Activated naive CD8-positive, alpha-beta T cell treated with anti-CD3 and anti-CD28 coated beads, Interleukin-2, amount 10 ng/mL, durations not matched to agents 7 days and 5 days (primary cell): ENCODE results near the gene ST6GAL1. TPM values are rescaled to one million over a fixed set of nuclear protein-coding genes. Genes with fewer than 3 reads are reported as not detected.
"Not testable (repeated sequence)": the region's sequence is repeated elsewhere in the genome, so short reads cannot be mapped to it uniquely, and the experiment has no call there.

Source experiments
- ATAC-seq: fragments of 150-1000 bp; cut with Tn5 transposase; one replicate; pipeline ENCODE4 v1.10.0; 2021; ENCODE audit warnings: low read depth, moderate library complexity
- POLR2A ChIA-PET: fragments of 350-600 bp; sonication (Branson Sonifier 250); formaldehyde crosslinking; loops from one replicate; lab custom pipeline; 2021; ENCODE audit warnings: antibody characterized with exemption; lab: Charles Lee
- DNase-seq: peaks from one replicate; pipeline ENCODE4 v3.0.0; 2021
- H3K27ac Mint-ChIP-seq: one replicate; pipeline ENCODE4 v1.8.0; 2022; ENCODE audit warnings: mild to moderate bottlenecking, mixed read lengths
- H3K27me3 Mint-ChIP-seq: one replicate; pipeline ENCODE4 v1.8.0; 2022; ENCODE audit warnings: mild to moderate bottlenecking, moderate library complexity, mixed read lengths
- H3K36me3 Mint-ChIP-seq: one replicate; pipeline ENCODE4 v1.8.0; 2021; ENCODE audit warnings: mild to moderate bottlenecking, mixed read lengths
- H3K4me1 Mint-ChIP-seq: one replicate; pipeline ENCODE4 v1.8.0; 2021; ENCODE audit warnings: mixed read lengths
- H3K4me3 Mint-ChIP-seq: one replicate; pipeline ENCODE4 v1.8.0; 2022; ENCODE audit warnings: mild to moderate bottlenecking, moderate library complexity, mixed read lengths
- H3K9me3 Mint-ChIP-seq: one replicate; pipeline ENCODE4 v1.8.0; 2021; ENCODE audit warnings: mixed read lengths
- total RNA-seq, 2 experiments: library from RNA; stranded (reverse); gene quantifications; one replicate each; pipeline ENCODE4 v1.2.3, GENCODE V29; 2021

Gene ST6GAL1
- total RNA-seq, 2 experiments from 2014 or later: 142 to 150 TPM

GRCh38 chr3:186986816-186987215, 56.5 kb downstream of the ST6GAL1 start:
- ATAC-seq (no peak), DNase-seq (no peak)
- H3K27ac Mint-ChIP-seq: no peak overlapping the region
- H3K27me3 Mint-ChIP-seq: no peaks in the 10 kb centered on the region
- peaks cover 57% of the 10 kb centered on the region for H3K36me3 Mint-ChIP-seq
- H3K9me3 Mint-ChIP-seq: no peaks in the 10 kb centered on the region
- H3K4me3 Mint-ChIP-seq: no peak overlapping the region
- peaks cover 12% of the 10 kb centered on the region for H3K4me1 Mint-ChIP-seq
- POLR2A ChIA-PET: no interaction called here

GRCh38 chr3:186988806-186989205, 58.5 kb downstream of the ST6GAL1 start:
- H3K27me3 Mint-ChIP-seq: no peaks in the 10 kb centered on the region
- H3K4me1 Mint-ChIP-seq: peaks cover 12% of the 10 kb centered on the region
- no peaks in the 10 kb centered on the region for H3K9me3 Mint-ChIP-seq
- H3K36me3 Mint-ChIP-seq: peaks cover 53% of the 10 kb centered on the region
- ATAC-seq (no peak), DNase-seq (no peak)
- POLR2A ChIA-PET: no interaction called here
- no peak overlapping the region for H3K4me3 Mint-ChIP-seq
- H3K27ac Mint-ChIP-seq: no peak overlapping the region

GRCh38 chr3:186989429-186989828, 59.1 kb downstream of the ST6GAL1 start:
- no peaks in the 10 kb centered on the region for H3K27me3 Mint-ChIP-seq
- no peaks in the 10 kb centered on the region for H3K9me3 Mint-ChIP-seq
- DNase-seq: no peak
- H3K36me3 Mint-ChIP-seq: peaks cover 48% of the 10 kb centered on the region
- no peak overlapping the region for H3K4me3 Mint-ChIP-seq
- peaks cover 12% of the 10 kb centered on the region for H3K4me1 Mint-ChIP-seq
- ATAC-seq: no peak
- H3K27ac Mint-ChIP-seq: no peak overlapping the region
- POLR2A ChIA-PET: interaction anchor here (0.6 kb wide), 1 partner anchor 32 kb away, joined by 3 read pairs; no protein-coding TSS in a partner anchor

- Mint-ChIP-seq H3K36me3 (peaks cover 45% of the 10 kb centered on the region), H3K27ac (no peak overlapping the region), H3K4me3 (no peak overlapping the region), H3K4me1 (peaks cover 14% of the 10 kb centered on the region), H3K9me3 (no peaks in the 10 kb centered on the region), H3K27me3 (no peaks in the 10 kb centered on the region)
- DNase-seq (no peak), ATAC-seq (no peak)
- POLR2A ChIA-PET: interaction anchor here (0.8 kb wide), 1 partner anchor 41 kb away, joined by 3 read pairs; no protein-coding TSS in a partner anchor
These were observed 60.0 kb downstream of the ST6GAL1 start for GRCh38 chr3:186990277-186990676.

GRCh38 chr3:186990878-186991308, 60.6 kb downstream of the ST6GAL1 start:
- H3K27me3 Mint-ChIP-seq: no peaks in the 10 kb centered on the region
- ATAC-seq: no peak
- no peaks in the 10 kb centered on the region for H3K9me3 Mint-ChIP-seq
- no peak for DNase-seq
- peaks cover 12% of the 10 kb centered on the region for H3K4me1 Mint-ChIP-seq
- no peak overlapping the region for H3K27ac Mint-ChIP-seq
- H3K4me3 Mint-ChIP-seq: no peak overlapping the region
- H3K36me3 Mint-ChIP-seq: peaks cover 43% of the 10 kb centered on the region
- POLR2A ChIA-PET: interaction anchor here (0.8 kb wide), 1 partner anchor 40 kb away, joined by 3 read pairs; no protein-coding TSS in a partner anchor

- H3K36me3 Mint-ChIP-seq: peaks cover 43% of the 10 kb centered on the region
- H3K27ac Mint-ChIP-seq: no peak overlapping the region
- H3K4me1 Mint-ChIP-seq: peaks cover 12% of the 10 kb centered on the region
These were observed 61.1 kb downstream of the ST6GAL1 start for GRCh38 chr3:186991470-186991869.

GRCh38 chr3:186992096-186992495, 61.8 kb downstream of the ST6GAL1 start:
- DNase-seq, ATAC-seq, H3K27ac Mint-ChIP-seq, H3K27me3 Mint-ChIP-seq, H3K4me3 Mint-ChIP-seq, POLR2A ChIA-PET, H3K9me3 Mint-ChIP-seq: not testable (repeated sequence)
- peaks cover 14% of the 10 kb centered on the region for H3K4me1 Mint-ChIP-seq
- peaks cover 40% of the 10 kb centered on the region for H3K36me3 Mint-ChIP-seq

More at GRCh38 chr3:186991470-186991869, 61.1 kb downstream of the ST6GAL1 start:
- DNase-seq (no peak), ATAC-seq (no peak)
- POLR2A ChIA-PET: no interaction called here
- Mint-ChIP-seq H3K9me3 (no peaks in the 10 kb centered on the region), H3K4me3 (no peak overlapping the region), H3K27me3 (no peaks in the 10 kb centered on the region)

- H3K27me3 Mint-ChIP-seq: no peaks in the 10 kb centered on the region
- H3K4me1 Mint-ChIP-seq: peaks cover 14% of the 10 kb centered on the region
These were observed 63.0 kb downstream of the ST6GAL1 start for GRCh38 chr3:186993210-186993782.

GRCh38 chr3:186994000-186994955, 64.0 kb downstream of the ST6GAL1 start:
- Mint-ChIP-seq H3K36me3 (peaks cover 30% of the 10 kb centered on the region), H3K27me3 (no peaks in the 10 kb centered on the region), H3K9me3 (no peaks in the 10 kb centered on the region), H3K4me3 (no peak overlapping the region), H3K27ac (no peak overlapping the region), H3K4me1 (peaks cover 12% of the 10 kb centered on the region)
- no peak for ATAC-seq
- POLR2A ChIA-PET: interaction anchor here (0.7 to 1.5 kb wide), 3 partner anchors 9 to 93 kb away, joined by 3 read pairs; no protein-coding TSS in a partner anchor
- DNase-seq: no peak

More at GRCh38 chr3:186993210-186993782, 63.0 kb downstream of the ST6GAL1 start:
- no peak overlapping the region for H3K27ac Mint-ChIP-seq
- H3K36me3 Mint-ChIP-seq: peaks cover 35% of the 10 kb centered on the region
- H3K4me3 Mint-ChIP-seq: no peak overlapping the region
- POLR2A ChIA-PET: interaction anchor here (1.5 kb wide), 1 partner anchor 8 kb away, joined by 3 read pairs; no protein-coding TSS in a partner anchor
- H3K9me3 Mint-ChIP-seq: no peaks in the 10 kb centered on the region
- DNase-seq (no peak), ATAC-seq (no peak)

GRCh38 chr3:186996356-186996755, 66.0 kb downstream of the ST6GAL1 start:
- H3K27ac Mint-ChIP-seq: peak overlapping the region; percentile 69
- H3K9me3 Mint-ChIP-seq: no peaks in the 10 kb centered on the region
- no peak overlapping the region for H3K4me3 Mint-ChIP-seq
- H3K27me3 Mint-ChIP-seq: no peaks in the 10 kb centered on the region
- peaks cover 30% of the 10 kb centered on the region for H3K36me3 Mint-ChIP-seq
- peaks cover 27% of the 10 kb centered on the region for H3K4me1 Mint-ChIP-seq
- DNase-seq: no peak
- POLR2A ChIA-PET: interaction anchor here (0.7 to 1.4 kb wide), 2 partner anchors 10 to 29 kb away, joined by 3 to 5 read pairs; no protein-coding TSS in a partner anchor
- no peak for ATAC-seq

- ATAC-seq (no peak), DNase-seq (no peak)
- H3K4me1 Mint-ChIP-seq: peaks cover 27% of the 10 kb centered on the region
- H3K36me3 Mint-ChIP-seq: peaks cover 25% of the 10 kb centered on the region
- H3K27me3 Mint-ChIP-seq: no peaks in the 10 kb centered on the region
- POLR2A ChIA-PET: no interaction called here
- no peaks in the 10 kb centered on the region for H3K9me3 Mint-ChIP-seq
- H3K4me3 Mint-ChIP-seq: no peak overlapping the region
- no peak overlapping the region for H3K27ac Mint-ChIP-seq
These were observed 66.7 kb downstream of the ST6GAL1 start for GRCh38 chr3:186997061-186997460.

- Mint-ChIP-seq H3K27ac (no peak overlapping the region), H3K36me3 (peaks cover 28% of the 10 kb centered on the region)
These were observed 67.2 kb downstream of the ST6GAL1 start for GRCh38 chr3:186997473-186997939.

GRCh38 chr3:186998937-186999368, 68.6 kb downstream of the ST6GAL1 start:
- no peak for ATAC-seq
- H3K4me1 Mint-ChIP-seq: peaks cover 40% of the 10 kb centered on the region
- peaks cover 34% of the 10 kb centered on the region for H3K36me3 Mint-ChIP-seq
- H3K9me3 Mint-ChIP-seq: peaks cover 2% of the 10 kb centered on the region
- H3K4me3 Mint-ChIP-seq: no peak overlapping the region
- H3K27ac Mint-ChIP-seq: no peak overlapping the region
- no peaks in the 10 kb centered on the region for H3K27me3 Mint-ChIP-seq
- POLR2A ChIA-PET: no interaction called here
- no peak for DNase-seq

More at GRCh38 chr3:186997473-186997939, 67.2 kb downstream of the ST6GAL1 start:
- Mint-ChIP-seq H3K4me1 (peaks cover 31% of the 10 kb centered on the region), H3K4me3 (no peak overlapping the region), H3K9me3 (peaks cover 2% of the 10 kb centered on the region), H3K27me3 (no peaks in the 10 kb centered on the region)
- no peak for DNase-seq
- no peak for ATAC-seq
- POLR2A ChIA-PET: no interaction called here
